Panc1 (cell line): ENCODE measurements around the gene ZNF526. TPM values are rescaled to one million over a fixed set of nuclear protein-coding genes. Genes with fewer than 3 reads are reported as not detected.

Experiments used
- ATAC-seq: fragments of 200-7000 bp; cut with Tn5 transposase; 2 replicates; pipeline ENCODE4 v1.9.1; 2020; ENCODE audit warnings: mild to moderate bottlenecking, moderate library complexity
- BruUV-seq: library from RNA; stranded (reverse); fragments of 400-500 nt; replicated peaks from 2 replicates; lab custom pipeline; 2021; lab: Mats Ljungman, UMichigan
- CTCF ChIA-PET: fragments of 300-600 bp; sonication (Branson Sonifier 250); formaldehyde crosslinking; loops from one replicate; lab custom pipeline; 2022; ENCODE audit warnings: antibody characterized with exemption; lab: Charles Lee
- POLR2A ChIA-PET: fragments of 300-600 bp; sonication (Branson Sonifier 250); formaldehyde crosslinking; loops from one replicate; lab custom pipeline; 2022; ENCODE audit warnings: antibody characterized with exemption; lab: Charles Lee
- DNase-seq: peaks from one replicate; pipeline ENCODE4 v3.0.0-alpha.2; 2010; ENCODE audit warnings: low read depth, low spot score
- H3K27ac ChIP-seq: 2 replicates; pipeline ENCODE4 v1.5.1; 2011; ENCODE audit warnings: mild to moderate bottlenecking, low read length, inconsistent platforms
- H3K27me3 ChIP-seq: fragments of 200-500 bp; sonication (Bioruptor generic); 2 replicates; pipeline ENCODE4 v1.6.0; 2014; ENCODE audit warnings: low read length, inconsistent platforms; ENCODE audit not compliant: control insufficient read depth, insufficient read depth
- H3K36me3 ChIP-seq: fragments of 200-500 bp; sonication (Bioruptor generic); 2 replicates; pipeline ENCODE4 v1.5.1; 2014; ENCODE audit warnings: inconsistent platforms, mild to moderate bottlenecking, low read length, moderate library complexity; ENCODE audit not compliant: control insufficient read depth, insufficient read depth
- H3K4me1 ChIP-seq: 2 replicates; pipeline ENCODE4 v1.5.1; 2011; ENCODE audit warnings: inconsistent platforms, mild to moderate bottlenecking, low read length, moderate library complexity; ENCODE audit not compliant: control insufficient read depth, insufficient read depth
- H3K4me3 ChIP-seq, 2 experiments: 2 replicates each; pipeline ENCODE4 v1.5.1; 2011 to 2012; ENCODE audit warnings: low read depth in 2 of 2, low read length in 2 of 2, mild to moderate bottlenecking in 2 of 2, inconsistent platforms in 1 of 2, moderate library complexity in 1 of 2
- H3K9me3 ChIP-seq: fragments of 200-500 bp; sonication (Bioruptor generic); 2 replicates; pipeline ENCODE4 v1.5.1; 2014; ENCODE audit warnings: low read depth, mild to moderate bottlenecking, inconsistent platforms, low read length, moderate library complexity; ENCODE audit not compliant: control insufficient read depth, insufficient read depth
- POLR2AphosphoS5 ChIP-seq: IDR thresholded peaks from 2 replicates; pipeline ENCODE4 v1.6.1; 2012; ENCODE audit warnings: mild to moderate bottlenecking, low read depth, low read length, moderate library complexity
- SIN3A ChIP-seq: IDR thresholded peaks from 2 replicates; pipeline ENCODE4 v1.6.1; 2012; ENCODE audit warnings: low read depth, mild to moderate bottlenecking, low read length, moderate library complexity, borderline replicate concordance; ENCODE audit not compliant: insufficient read depth
- TCF7L2 ChIP-seq: IDR thresholded peaks from 2 replicates; pipeline ENCODE4 v1.6.1; 2011; ENCODE audit warnings: mild to moderate bottlenecking, low read depth, low read length, inconsistent platforms
- in situ Hi-C: cut with HindIII; loops from 2 replicates; pipeline ENCODE4 v1.10.0; 2016; ENCODE audit warnings: low sequenced_read_pairs, low pct_unique_long_range_greater_than_20kb
- intact Hi-C: fragments of 100-400 bp; cut with micrococcal nuclease; formaldehyde crosslinking; loops from one replicate; pipeline ENCODE4 v1.10.0; 2022; ENCODE audit not compliant: unreplicated experiment
- total RNA-seq: library from RNA; stranded (reverse); gene quantifications from one replicate; pipeline ENCODE4 v1.2.1, GENCODE V29; 2021; ENCODE audit not compliant: unreplicated experiment
- TF ChIP-seq, protein P1 (sequence below), 2 experiments: IDR thresholded peaks; 2 replicates each; pipeline ENCODE4 v1.6.1; 2011 to 2012; ENCODE audit warnings: low read depth in 2 of 2, control low read depth in 1 of 2, low read length in 1 of 2, mild to moderate bottlenecking in 1 of 2, moderate library complexity in 1 of 2; ENCODE audit not compliant: insufficient read depth in 1 of 2
- TF ChIP-seq, protein P2 (sequence below): fragments of 450-650 bp; IDR thresholded peaks from 2 replicates; pipeline ENCODE4 v1.5.1; 2017; ENCODE audit warnings: mild to moderate bottlenecking

ZNF526 gene
- total RNA-seq, 1 experiment from 2014 or later: 10.5 TPM

DNA sequence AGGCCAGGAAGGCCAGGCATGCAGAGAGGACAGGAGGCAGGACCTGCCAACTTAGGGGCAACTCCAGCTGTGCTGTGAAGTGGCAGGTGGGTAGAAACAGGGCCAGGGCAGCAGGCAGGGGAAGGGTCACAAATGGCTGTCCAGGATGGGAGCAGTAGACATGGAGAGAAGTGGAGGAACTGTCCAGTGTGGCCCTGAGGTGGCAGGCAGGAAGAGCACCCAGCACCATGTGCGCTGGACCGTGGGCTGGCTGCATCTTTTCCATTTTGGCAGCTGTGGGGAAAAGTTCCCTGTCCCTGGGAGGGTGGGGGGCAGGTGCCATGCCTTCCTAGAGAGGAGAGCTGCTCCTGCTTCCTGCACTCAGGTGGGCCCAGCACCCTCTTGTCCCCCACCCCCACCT lies 16.4 kb upstream of the ZNF526 start:
- DNase-seq: no peak
- Histone ChIP-seq H3K27me3 (no peaks in the 10 kb centered on the region), H3K4me3 (no peak overlapping the region), H3K27ac (no peak overlapping the region), H3K9me3 (no peaks in the 10 kb centered on the region), H3K36me3 (no peaks in the 10 kb centered on the region; the same call in 1 of the 2 replicates), H3K4me1 (no peaks in the 10 kb centered on the region)
- TF ChIP-seq, protein P1, sequence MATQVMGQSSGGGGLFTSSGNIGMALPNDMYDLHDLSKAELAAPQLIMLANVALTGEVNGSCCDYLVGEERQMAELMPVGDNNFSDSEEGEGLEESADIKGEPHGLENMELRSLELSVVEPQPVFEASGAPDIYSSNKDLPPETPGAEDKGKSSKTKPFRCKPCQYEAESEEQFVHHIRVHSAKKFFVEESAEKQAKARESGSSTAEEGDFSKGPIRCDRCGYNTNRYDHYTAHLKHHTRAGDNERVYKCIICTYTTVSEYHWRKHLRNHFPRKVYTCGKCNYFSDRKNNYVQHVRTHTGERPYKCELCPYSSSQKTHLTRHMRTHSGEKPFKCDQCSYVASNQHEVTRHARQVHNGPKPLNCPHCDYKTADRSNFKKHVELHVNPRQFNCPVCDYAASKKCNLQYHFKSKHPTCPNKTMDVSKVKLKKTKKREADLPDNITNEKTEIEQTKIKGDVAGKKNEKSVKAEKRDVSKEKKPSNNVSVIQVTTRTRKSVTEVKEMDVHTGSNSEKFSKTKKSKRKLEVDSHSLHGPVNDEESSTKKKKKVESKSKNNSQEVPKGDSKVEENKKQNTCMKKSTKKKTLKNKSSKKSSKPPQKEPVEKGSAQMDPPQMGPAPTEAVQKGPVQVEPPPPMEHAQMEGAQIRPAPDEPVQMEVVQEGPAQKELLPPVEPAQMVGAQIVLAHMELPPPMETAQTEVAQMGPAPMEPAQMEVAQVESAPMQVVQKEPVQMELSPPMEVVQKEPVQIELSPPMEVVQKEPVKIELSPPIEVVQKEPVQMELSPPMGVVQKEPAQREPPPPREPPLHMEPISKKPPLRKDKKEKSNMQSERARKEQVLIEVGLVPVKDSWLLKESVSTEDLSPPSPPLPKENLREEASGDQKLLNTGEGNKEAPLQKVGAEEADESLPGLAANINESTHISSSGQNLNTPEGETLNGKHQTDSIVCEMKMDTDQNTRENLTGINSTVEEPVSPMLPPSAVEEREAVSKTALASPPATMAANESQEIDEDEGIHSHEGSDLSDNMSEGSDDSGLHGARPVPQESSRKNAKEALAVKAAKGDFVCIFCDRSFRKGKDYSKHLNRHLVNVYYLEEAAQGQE (IDR thresholded peaks at IDR 0.05; ENCODE audit: insufficient read depth in 1 of 2, low read depth in 2 of 2, low read length in 1 of 2): peak; percentile 76 to 84
- no peak for TF ChIP-seq POLR2AphosphoS5
- no TSS peak for BruUV-seq
- no peak for ATAC-seq
- POLR2A ChIA-PET: no interaction called here
- intact Hi-C loops (no loop called here), in situ Hi-C loops (no loop called here)
- CTCF ChIA-PET: no interaction called here

DNA sequence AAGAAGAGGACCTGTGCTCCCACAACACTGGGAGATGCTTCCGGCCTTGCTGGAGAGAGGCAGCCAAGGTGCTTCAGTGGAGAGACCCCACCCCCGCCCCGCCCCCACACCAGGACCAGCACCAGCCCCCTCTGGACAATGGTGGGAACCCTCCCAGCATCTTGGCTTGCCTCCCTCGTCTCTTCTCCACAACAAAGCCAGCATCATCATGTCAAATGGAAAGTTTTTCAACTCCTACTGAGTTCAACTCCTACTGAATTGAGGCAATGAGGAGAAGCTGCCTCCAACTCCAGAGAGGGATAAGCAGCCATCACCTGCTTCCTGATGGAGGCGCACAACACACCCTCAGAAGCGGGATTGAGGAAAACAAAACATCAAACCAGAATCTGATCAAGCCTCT lies 15.4 kb upstream of the ZNF526 start:
- no peaks in the 10 kb centered on the region; the same call in 1 of the 2 replicates for H3K36me3 ChIP-seq
- in situ Hi-C loops: no loop called here

DNA sequence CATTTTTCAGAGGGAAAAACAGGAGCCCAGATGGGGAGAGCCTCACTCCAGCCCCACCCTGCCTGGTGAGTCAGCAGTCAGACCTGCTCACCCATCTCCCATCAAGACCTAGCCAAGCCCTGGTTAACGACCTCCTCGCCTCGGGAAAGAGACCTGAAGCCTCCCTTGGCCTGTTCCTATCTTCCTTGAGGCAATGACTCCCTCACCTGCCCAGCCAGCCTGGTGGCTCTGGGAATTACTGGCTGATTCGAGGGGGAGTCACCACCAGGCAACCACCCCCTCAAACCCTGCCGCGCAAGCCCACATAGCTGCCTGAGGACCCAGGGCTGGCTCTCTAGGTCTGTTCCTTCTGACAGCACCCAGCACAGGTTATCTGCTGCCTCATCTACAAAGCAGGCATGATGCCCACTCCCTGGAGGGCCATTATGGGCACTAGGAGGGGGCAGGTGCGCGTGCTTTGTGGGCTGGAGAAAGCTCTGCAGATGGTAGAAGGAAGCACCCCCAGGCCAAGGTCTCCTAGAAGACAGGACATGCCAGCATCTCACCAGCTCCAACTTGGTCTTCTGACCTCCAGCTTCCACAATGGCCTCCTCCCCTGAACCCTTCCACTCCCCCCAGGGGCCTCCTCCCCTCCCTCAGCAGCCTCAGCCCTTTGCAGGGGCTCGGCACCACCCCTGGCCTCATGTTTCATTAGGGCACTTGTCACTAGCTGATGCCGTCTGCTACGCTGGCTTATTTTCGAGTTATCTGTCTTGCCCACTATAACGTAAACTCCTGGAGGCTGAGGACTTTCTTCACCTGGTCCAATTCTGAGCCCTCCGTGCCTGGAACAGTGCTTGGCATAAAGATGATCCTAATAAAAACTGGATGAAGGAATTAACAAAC lies 13.0 kb upstream of the ZNF526 start:
- ATAC-seq (no peak; the same call in 1 of the 2 replicates), DNase-seq (no peak)
- in situ Hi-C loops (no loop called here), intact Hi-C loops (no loop called here)
- no peaks in the 10 kb centered on the region; the same call in 1 of the 2 replicates for H3K36me3 ChIP-seq
- TF ChIP-seq, protein P2, sequence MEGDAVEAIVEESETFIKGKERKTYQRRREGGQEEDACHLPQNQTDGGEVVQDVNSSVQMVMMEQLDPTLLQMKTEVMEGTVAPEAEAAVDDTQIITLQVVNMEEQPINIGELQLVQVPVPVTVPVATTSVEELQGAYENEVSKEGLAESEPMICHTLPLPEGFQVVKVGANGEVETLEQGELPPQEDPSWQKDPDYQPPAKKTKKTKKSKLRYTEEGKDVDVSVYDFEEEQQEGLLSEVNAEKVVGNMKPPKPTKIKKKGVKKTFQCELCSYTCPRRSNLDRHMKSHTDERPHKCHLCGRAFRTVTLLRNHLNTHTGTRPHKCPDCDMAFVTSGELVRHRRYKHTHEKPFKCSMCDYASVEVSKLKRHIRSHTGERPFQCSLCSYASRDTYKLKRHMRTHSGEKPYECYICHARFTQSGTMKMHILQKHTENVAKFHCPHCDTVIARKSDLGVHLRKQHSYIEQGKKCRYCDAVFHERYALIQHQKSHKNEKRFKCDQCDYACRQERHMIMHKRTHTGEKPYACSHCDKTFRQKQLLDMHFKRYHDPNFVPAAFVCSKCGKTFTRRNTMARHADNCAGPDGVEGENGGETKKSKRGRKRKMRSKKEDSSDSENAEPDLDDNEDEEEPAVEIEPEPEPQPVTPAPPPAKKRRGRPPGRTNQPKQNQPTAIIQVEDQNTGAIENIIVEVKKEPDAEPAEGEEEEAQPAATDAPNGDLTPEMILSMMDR: no peak
- TF ChIP-seq TCF7L2 (no peak), SIN3A (no peak)
- TF ChIP-seq, protein P1 (IDR thresholded peaks at IDR 0.05; ENCODE audit: insufficient read depth in 1 of 2, low read depth in 2 of 2, low read length in 1 of 2): no peak
- ChIA-PET POLR2A (interaction anchor here (0.7 kb wide), 2 partner anchors 23 to 164 kb away, joined by 3 read pairs; no protein-coding TSS in a partner anchor), CTCF (no interaction called here)
- H3K27ac ChIP-seq: no peak overlapping the region
- no peaks in the 10 kb centered on the region for H3K4me1 ChIP-seq
- no peaks in the 10 kb centered on the region for H3K27me3 ChIP-seq
- no peaks in the 10 kb centered on the region for H3K9me3 ChIP-seq
- no peak overlapping the region for H3K4me3 ChIP-seq
- no TSS peak for BruUV-seq

More for the DNA sequence above, 15.4 kb upstream of the ZNF526 start:
- H3K9me3 ChIP-seq: no peaks in the 10 kb centered on the region
- no peak for TF ChIP-seq POLR2AphosphoS5
- no peak for TF ChIP-seq TCF7L2
- BruUV-seq: no TSS peak
- ATAC-seq: no peak
- DNase-seq: no peak
- no peaks in the 10 kb centered on the region for H3K4me1 ChIP-seq
- CTCF ChIA-PET: no interaction called here
- POLR2A ChIA-PET: no interaction called here
- no peak overlapping the region for H3K27ac ChIP-seq
- no peaks in the 10 kb centered on the region for H3K27me3 ChIP-seq
- no peak overlapping the region for H3K4me3 ChIP-seq
- intact Hi-C loops: no loop called here
